ENCODE data around the gene MN1.

The MN1 gene

DNA sequence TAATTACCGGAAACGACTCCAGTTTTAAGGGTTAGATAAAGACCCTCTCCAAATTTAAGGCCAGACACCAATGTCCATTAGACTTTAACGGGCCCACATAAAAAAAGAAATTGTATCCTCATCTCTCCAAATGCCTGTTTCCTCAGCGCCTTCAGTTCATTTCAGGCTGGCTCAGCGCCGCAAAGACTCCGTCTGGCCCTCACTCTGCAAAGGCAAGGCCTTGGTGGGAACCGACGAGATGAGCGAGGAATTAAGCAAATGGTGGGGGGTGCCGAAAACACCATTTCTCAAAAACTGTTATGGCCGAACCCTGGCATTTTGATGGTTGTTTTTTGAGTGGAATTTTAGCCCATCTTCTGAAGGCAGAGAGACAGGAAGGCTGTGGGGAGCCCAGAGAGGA lies 15.7 kb downstream of the MN1 start:
- no peak for DNase-seq (ENCODE audit: low read depth in 3 of 3)

GRCh38 chr22:27784120-27784475 lies 17.5 kb downstream of the MN1 start:
- DNase-seq (ENCODE audit: low read depth in 3 of 3), result no peak

- no peak for DNase-seq (ENCODE audit: low read depth in 3 of 3)
Observed at GRCh38 chr22:27783436-27784119, 18.0 kb downstream of the MN1 start.

DNA sequence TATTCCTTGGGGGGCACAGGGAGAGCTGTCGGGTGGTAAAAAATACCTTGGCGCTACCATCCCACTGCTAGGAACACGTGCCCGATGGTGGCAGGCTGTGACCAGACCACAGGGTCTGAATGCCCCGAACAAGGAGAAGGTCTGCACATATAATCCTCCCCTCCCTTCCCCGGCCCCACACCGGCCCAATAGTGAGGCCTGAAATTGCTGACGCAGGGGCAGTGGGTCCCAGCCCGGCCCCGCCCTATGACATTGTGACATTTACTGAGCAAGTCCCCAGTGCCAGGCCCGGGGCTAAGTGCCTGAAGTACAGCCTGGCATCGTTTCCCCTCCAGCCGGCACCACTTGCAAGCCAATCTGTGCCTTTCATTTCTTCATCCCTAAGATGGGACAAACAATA lies 19.5 kb downstream of the MN1 start:
- DNase-seq (ENCODE audit: low read depth in 3 of 3), result no peak

DNA sequence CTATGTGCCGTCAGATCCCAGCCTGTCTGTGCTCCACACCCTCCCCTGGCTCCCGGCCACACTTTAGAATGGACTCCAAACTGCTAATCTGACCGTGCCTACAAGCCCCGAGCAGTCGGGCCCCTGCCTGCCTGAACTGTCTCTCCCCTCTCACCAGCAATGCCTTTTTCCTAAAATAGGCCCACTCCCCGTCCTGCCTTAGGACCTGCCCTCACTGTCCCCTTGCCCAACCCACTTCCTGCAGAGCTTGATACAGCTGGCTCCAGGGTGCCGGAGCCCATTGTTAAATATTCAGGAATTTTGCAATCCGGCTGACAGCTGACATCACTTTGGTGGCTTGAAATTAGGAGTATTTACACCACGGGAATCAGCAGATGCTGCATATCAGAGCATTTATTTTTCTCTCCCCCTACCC lies 21.4 kb downstream of the MN1 start:
- no peak for DNase-seq (ENCODE audit: low read depth in 3 of 3)

DNA sequence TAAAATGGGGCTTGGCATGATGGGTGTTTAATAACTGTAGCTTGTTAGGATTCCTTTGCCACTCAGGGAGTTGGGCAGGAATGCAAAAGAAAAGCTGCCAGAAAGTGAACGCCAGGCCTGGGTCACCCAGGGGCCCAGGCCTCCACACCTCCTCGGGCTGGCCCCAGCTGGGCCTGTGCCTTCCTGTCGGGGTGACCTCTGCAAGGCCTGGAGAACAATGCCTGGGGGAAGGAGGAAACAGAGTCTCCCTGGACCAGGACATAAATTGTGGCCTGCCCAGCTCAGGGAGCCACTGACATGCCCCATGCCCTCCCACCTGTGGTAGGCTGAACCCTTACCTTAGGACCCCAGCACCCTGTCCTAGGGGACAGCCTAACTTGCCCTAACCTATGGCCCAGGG lies 21.9 kb downstream of the MN1 start:
- DNase-seq (ENCODE audit: low read depth in 3 of 3), result no peak

DNA sequence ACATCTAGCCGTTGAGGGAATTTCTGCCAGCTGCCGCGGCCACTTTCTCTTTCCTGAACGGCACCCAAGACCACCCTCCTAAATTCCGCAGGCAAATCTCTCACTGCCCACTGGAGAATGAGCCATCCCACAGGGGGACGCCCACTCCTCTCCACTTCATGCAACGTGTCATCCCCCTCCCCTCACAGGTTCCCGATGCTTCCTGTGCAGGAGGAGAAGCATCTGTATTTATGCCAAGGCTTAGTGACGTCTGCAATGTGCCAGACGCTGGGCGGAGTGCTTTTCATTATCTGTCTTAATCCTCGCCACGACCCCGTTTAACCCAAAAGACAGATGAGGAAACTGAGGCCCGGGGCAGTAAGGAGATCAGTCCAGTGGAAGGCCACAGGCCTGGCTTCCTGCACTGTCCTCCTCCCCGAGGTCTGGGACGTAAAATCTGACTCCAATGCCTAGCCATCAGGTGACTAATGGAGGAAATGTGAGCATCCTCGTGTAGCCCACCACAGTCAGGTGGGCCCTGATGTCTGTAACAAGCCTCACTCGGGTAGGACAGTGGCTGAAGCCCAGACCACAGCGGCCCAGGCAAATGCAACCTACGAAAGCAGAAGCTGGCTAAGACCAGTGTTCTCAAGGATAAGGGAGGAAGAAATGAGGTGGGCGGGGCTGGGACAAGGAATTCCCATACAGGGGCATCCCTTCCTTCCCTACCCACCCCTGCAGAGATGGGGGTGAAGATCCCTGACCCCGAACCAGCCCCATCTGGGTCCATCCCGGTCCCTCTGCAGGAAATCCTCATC lies 23.1 kb downstream of the MN1 start:
- DNase-seq (ENCODE audit: low read depth in 3 of 3), result no peak

DNA sequence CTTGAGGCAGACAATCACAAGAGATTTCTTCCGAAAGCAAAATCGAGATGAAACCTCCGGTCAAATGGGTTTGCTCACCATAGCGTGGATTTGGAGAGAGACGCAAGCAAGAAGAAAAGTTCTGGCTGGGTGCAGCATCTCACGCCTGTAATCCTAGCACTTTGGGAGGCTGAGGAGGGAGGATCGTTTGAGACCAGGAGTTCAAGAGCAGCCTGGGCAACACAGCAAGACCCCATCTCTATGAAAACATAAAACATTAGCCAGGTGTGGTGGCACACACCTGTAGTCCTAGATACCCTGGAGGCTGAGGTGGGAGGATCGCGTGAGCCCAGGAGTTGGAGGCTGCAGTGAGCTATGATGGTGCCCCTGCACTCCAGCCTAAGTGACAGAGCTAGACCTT lies 24.4 kb downstream of the MN1 start:
- no peak for DNase-seq (ENCODE audit: low read depth in 3 of 3)

- DNase-seq (ENCODE audit: low read depth in 3 of 3), result no peak
Observed at GRCh38 chr22:27776650-27776958, 25.0 kb downstream of the MN1 start.

GRCh38 chr22:27775758-27776649 lies 25.6 kb downstream of the MN1 start:
- DNase-seq (ENCODE audit: low read depth in 3 of 3), result no peak

DNA sequence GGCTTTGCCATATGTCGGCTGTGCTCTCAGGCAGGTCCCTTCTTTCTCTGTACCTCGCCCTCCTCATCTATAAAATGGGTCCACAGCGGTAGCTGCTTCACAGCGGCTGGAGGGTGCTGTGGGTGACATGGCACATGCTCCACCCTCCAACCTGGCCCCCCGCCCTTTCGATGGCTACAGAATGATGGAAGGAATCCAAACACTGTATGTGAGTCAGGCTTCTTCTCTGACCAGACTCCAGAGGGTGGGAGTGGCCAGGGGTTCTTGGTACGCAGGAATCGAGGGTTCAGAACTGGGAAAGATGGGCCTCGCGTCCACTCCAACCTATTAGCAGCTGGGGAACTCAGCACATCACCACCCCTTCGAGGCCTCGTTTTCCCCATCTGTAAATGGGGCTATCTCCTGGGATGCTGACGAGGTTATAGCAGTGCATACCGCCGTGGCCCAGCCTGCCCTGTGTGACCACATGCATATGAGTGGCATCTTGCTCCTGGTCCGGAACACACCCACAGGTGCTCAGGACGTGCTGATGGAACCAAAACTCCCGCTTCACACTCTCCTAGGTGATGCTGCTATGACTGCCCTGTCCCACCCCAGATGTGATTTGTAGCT lies 26.4 kb downstream of the MN1 start:
- DNase-seq (ENCODE audit: low read depth in 3 of 3), result no peak

DNA sequence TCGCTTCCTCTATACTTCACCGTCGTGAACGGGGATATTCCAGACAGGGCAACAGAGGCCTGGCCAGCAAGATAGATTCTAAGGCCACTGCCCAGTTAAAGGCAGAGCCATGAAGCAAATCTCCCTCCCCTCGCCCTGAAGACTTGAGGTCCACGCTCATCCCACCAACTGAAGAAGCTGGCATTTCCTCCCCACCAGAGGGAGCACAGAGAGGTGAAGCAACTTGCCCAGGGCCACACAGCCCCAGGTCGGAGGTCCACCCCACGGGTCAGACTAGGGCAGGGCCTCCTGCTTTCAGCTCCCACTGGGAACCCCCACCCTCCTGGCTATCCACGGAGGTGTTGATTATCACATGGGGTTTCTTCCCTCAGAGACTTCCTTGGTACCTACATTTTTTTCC lies 27.4 kb downstream of the MN1 start:
- DNase-seq (ENCODE audit: low read depth in 3 of 3), result no peak

- no peak for DNase-seq (ENCODE audit: low read depth in 3 of 3)
Observed at GRCh38 chr22:27772984-27773498, 28.5 kb downstream of the MN1 start.

GRCh38 chr22:27772081-27772983 lies 29.2 kb downstream of the MN1 start:
- DNase-seq (ENCODE audit: low read depth in 3 of 3), result no peak

DNA sequence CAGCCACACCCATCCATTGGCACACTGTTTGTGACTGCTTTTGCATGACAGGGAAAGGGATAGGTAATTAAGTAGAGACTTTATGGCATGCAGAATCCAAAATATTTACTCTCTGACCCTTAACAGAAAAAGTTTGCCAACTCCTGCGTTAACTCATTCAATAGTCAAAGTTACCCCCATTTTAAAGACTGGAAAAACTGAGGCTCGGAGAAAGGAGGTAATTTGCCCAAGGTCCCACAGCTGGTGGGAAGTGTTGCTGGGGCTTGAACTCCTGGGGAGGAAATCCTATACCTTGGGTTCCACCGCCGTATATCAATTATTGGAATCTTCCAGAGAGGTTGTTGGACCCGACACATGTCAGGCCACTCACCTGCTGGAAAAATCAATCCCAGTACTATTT lies 29.9 kb downstream of the MN1 start:
- DNase-seq (ENCODE audit: low read depth in 3 of 3), result no peak

DNA sequence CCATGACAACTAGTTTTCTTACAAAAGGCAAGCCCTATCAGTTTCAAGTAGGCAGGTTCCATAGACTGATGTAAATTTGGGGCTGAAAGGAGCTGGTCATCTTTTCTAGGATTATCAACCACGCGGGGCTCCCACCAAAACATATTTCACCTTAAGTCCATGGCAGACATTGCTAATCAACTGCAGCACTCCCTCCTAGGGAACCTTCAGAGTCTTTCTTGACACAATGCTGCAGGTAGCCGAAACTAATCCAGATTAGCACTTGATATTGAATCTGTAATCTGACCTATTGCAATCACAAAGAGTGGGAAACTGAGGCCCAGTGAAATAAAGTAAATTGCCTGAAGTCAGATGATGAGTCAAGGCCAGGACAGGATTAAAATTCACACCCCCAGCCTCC lies 32.5 kb downstream of the MN1 start:
- no peak for DNase-seq (ENCODE audit: low read depth in 3 of 3)

DNA sequence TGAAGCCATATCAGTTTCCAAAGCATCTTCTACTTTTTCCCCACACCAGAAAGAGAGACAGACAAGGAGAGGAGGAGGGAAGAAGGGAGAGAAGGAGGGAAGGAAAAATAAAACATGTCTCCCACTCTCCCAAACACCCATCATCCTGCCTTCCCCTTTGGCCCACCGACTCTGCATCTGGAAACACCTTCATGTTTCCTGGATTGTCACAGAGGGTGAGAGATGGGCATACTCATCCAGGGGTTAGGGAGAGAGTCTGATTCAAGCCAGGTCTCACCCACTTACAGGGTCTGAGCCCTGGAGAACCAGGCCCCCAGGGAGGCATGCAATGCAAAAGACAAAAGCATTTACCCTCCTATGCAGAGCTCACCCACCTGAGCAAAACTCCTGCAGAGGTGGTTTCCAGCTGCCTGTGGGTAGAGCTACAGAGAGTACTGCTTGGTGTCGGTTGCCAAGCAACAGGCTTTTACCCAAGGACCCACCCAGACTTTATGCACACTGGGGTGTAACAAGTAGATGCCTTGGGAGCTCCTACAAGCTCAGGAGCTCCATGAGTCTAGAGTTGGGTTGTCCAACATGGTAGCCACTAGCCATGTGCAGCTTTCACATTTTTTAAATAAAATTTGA lies 33.4 kb downstream of the MN1 start:
- no peak for DNase-seq (ENCODE audit: low read depth in 3 of 3)

DNA sequence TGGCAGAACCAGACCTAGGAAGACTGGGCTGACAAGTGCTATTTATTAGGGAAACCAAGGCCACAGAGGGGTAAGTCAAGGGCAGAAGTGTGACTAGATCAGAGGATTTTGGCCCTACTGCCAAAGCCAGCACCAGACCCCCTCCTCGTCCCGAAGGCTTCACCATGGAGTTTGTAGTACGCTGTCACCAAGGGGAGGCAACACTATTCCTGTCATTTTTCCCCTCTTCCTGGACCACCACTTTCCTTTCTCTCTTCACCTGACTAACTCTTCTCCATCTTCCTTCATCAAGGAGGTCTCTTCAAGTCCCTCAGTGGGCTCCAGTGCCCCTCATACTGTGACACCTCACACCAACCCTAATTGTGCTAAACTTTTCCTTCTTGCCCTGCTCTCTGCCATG lies 34.9 kb downstream of the MN1 start:
- no peak for DNase-seq (ENCODE audit: low read depth in 3 of 3)

GRCh38 chr22:27765706-27766291 lies 35.8 kb downstream of the MN1 start:
- no peak for DNase-seq (ENCODE audit: low read depth in 3 of 3)

DNA sequence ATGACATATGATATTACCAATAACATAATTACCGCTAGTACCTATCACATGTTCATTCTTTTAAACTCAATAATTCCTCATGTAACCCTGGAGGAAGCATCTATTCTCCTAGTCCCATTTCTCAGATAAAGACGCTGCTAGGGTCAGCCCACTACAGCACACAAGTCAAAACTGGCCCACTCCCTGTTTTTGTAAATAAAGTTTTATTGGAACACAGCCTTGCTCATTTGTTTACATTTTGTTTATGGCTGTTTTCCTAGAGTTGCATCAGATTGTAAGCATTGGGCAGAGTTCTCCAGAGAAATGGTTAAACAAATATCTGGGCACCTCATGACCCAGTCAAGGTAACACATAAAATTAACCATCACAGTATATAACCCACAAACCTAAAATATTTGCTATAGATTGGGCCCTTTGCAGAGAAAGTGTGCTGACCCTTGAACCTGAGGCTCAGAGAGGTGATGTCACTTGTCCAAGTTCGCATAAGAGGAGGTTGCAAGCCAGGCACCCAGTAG lies 36.8 kb downstream of the MN1 start:
- no peak for DNase-seq (ENCODE audit: low read depth in 3 of 3)
